ENCODE measurements around the gene PABPC1L. TPM values are rescaled to one million over a fixed set of nuclear protein-coding genes. Genes with fewer than 3 reads are reported as not detected.

PABPC1L gene
- total and polyA plus RNA-seq, 7 donors, result 1.0 to 2.8 (median 1.8) TPM

GRCh38 chr20:44979090-44979621, 69.3 kb downstream of the PABPC1L start:
- Histone ChIP-seq H3K4me1 (no peaks in the 10 kb centered on the region), H3K4me3 (no peak overlapping the region), H3K9me3 (no peaks in the 10 kb centered on the region), H3K36me3 (ENCODE audit: insufficient read depth in 1 of 2, low read depth in 1 of 2) (peaks cover 0 to 82% of the 10 kb centered on the region in 2 donors), H3K27me3 (ENCODE audit: insufficient read depth in 3 of 3, low read length in 2 of 3) (no peaks in the 10 kb centered on the region), H3K27ac (peak overlapping the region; percentile 18)
- 70 to 77% (median 75%) methylated on average over 2 of the region's 2 CpGs for WGBS, 3 donors
- intact Hi-C loops (cut with DNase I), result loop anchor here in 1 of 2 donors (10.0 kb wide), 1 partner anchor 1144 kb away; no protein-coding TSS in a partner anchor
- DNase-seq (no peak), ATAC-seq (peak in 1 of 4 donors; percentile 44)
- TF ChIP-seq, protein P1, sequence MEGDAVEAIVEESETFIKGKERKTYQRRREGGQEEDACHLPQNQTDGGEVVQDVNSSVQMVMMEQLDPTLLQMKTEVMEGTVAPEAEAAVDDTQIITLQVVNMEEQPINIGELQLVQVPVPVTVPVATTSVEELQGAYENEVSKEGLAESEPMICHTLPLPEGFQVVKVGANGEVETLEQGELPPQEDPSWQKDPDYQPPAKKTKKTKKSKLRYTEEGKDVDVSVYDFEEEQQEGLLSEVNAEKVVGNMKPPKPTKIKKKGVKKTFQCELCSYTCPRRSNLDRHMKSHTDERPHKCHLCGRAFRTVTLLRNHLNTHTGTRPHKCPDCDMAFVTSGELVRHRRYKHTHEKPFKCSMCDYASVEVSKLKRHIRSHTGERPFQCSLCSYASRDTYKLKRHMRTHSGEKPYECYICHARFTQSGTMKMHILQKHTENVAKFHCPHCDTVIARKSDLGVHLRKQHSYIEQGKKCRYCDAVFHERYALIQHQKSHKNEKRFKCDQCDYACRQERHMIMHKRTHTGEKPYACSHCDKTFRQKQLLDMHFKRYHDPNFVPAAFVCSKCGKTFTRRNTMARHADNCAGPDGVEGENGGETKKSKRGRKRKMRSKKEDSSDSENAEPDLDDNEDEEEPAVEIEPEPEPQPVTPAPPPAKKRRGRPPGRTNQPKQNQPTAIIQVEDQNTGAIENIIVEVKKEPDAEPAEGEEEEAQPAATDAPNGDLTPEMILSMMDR (IDR thresholded peaks at IDR 0.05), result no peak

DNA sequence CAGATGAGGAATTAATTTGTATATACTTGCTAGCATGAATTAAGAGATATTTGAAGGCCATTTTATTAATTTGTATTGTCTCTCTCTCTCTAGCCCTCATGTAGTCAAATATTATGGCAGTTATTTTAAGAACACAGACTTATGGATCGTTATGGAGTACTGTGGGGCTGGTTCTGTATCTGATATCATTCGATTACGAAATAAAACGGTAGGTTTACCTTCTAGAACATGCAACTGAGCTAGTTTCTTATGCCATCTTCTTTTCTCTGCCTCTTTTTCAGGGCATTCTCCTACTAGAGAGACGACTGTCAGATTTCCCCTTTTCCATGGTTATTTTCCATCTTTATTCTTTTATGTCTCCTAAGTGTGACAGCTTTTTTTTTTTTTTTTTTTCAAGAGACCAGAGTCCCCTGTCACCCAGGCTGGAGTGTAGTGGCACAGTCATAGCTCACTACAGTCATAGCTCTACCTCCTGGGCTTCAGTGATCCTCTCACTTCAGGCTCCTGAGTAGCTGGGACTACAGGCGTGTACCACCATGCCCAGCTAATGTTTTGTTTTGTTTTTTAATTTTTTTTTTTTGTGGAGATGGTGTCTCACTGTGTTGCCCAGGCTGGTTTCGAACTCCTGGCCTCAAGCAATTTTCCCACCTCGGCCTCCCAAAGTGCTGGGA, 72.0 kb downstream of the PABPC1L start:
- TF ChIP-seq, protein P1 (IDR thresholded peaks at IDR 0.05), result no peak
- Histone ChIP-seq H3K4me3 (no peak overlapping the region), H3K36me3 (ENCODE audit: insufficient read depth in 1 of 2, low read depth in 1 of 2) (peaks cover 2 to 90% of the 10 kb centered on the region in 2 donors), H3K4me1 (no peaks in the 10 kb centered on the region), H3K9me3 (no peaks in the 10 kb centered on the region), H3K27ac (no peak overlapping the region), H3K27me3 (ENCODE audit: insufficient read depth in 3 of 3, low read length in 2 of 3) (no peaks in the 10 kb centered on the region)
- intact Hi-C loops (cut with DNase I), result no loop called here
- DNase-seq (no peak), ATAC-seq (no peak)
- 87 to 91% (median 89%) methylated on average over 8 of the region's 8 CpGs for WGBS, 3 donors

DNA sequence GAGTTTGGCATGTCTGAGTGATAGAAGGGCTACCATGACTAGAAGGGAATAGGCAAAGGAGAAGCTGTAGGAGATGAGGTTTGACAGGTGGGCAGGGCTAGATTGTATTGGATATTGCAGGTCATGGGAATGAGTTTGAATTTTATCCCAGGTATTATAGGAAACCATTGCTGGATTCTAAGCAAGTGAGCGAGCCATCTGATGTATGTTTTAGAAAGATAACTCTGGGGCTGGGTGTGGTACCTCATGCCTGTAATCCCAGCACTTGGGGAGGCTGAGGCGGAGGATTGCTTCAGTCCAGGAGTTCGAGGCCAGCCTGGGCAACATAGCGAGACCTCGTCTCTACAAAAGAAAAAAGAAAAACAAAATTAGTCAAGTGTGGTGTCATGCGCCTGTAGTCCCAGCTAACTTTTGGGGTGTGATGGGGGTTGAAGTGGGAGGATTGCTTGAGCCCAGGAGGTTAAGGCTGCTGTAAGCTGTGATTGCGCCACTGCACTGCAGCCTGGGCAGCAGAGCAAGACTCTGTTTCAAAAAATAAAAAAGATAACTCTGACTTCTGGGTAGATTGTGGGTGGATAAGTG, 73.3 kb downstream of the PABPC1L start:
- no peaks in the 10 kb centered on the region for H3K27me3 ChIP-seq (ENCODE audit: insufficient read depth in 3 of 3, low read length in 2 of 3)
- intact Hi-C loops (cut with DNase I), result no loop called here
- H3K27ac ChIP-seq, result no peak overlapping the region
- WGBS, 3 donors, result 96 to 97% (median 97%) methylated on average over 7 of the region's 7 CpGs
- no peak for ATAC-seq
- TF ChIP-seq, protein P1 (IDR thresholded peaks at IDR 0.05), result no peak
- peaks cover 2 to 99% of the 10 kb centered on the region in 2 donors for H3K36me3 ChIP-seq (ENCODE audit: insufficient read depth in 1 of 2, low read depth in 1 of 2)
- no peak for DNase-seq
- no peaks in the 10 kb centered on the region for H3K4me1 ChIP-seq
- H3K4me3 ChIP-seq, result no peak overlapping the region
- H3K9me3 ChIP-seq, result no peaks in the 10 kb centered on the region

DNA sequence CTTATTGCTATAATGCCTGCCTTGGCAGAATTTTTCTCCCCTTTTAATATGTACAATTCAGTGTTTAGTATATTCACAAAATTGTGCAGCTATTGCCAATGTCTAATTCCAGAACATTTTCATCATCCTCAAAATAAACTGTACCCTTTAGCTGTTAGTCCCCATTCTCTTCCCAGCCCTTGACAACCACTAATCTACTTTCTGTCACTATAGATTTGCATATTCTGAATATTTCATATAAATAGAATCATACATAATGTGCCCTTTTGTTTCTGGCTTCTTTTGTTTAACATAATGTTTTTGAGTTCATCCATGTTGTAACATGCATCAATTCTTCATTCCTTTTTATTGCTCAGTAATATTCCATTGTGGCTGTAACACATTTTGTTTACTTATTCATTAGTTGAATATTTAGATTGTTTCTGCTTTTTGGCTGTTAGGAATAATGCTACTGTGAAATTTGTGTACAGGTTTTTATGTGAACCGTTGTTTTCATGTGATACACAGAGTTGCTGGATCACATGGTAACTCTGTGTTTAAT, 78.8 kb downstream of the PABPC1L start:
- peaks cover 2 to 52% of the 10 kb centered on the region in 2 donors for H3K36me3 ChIP-seq (ENCODE audit: insufficient read depth in 1 of 2, low read depth in 1 of 2)
- no peak overlapping the region for H3K27ac ChIP-seq
- H3K27me3 ChIP-seq (ENCODE audit: insufficient read depth in 3 of 3, low read length in 2 of 3), result no peaks in the 10 kb centered on the region
- TF ChIP-seq, protein P1 (IDR thresholded peaks at IDR 0.05), result no peak
- WGBS, 3 donors, result 84 to 100% (median 92%) methylated on average over 1 of the region's 1 CpG
- intact Hi-C loops (cut with DNase I), result no loop called here
- ATAC-seq (no peak), DNase-seq (no peak)
- no peaks in the 10 kb centered on the region for H3K9me3 ChIP-seq
- H3K4me3 ChIP-seq, result no peak overlapping the region
- no peaks in the 10 kb centered on the region for H3K4me1 ChIP-seq

Other genes with a start within 250 kb of the PABPC1L start
- gene CCN5, start 194.7 kb upstream of the PABPC1L start, total RNA-seq, result 10 to 100 TPM in 2 of 4 donors, 1 to 10 TPM in 2; 4.2 to 20.9 (median 9.9) TPM
- 10 to 100 TPM in 1 of 3 donors, 1 to 10 TPM in 2; 3.3 to 14.8 (median 5.1) TPM for gene CCN5, start 194.7 kb upstream of the PABPC1L start, polyA plus RNA-seq
- under 1 TPM; 0.11 to 0.79 (median 0.32) TPM for gene KCNK15, start 164.2 kb upstream of the PABPC1L start, total RNA-seq
- under 1 TPM in 2 of 3 donors, not detected in 1; 0.08 to 0.23 TPM for gene KCNK15, start 164.2 kb upstream of the PABPC1L start, polyA plus RNA-seq
- gene RIMS4, start 99.5 kb upstream of the PABPC1L start, total RNA-seq, result under 1 TPM; 0.16 to 0.73 (median 0.39) TPM
- gene RIMS4, start 99.5 kb upstream of the PABPC1L start, polyA plus RNA-seq, result under 1 TPM; 0.01 to 0.10 (median 0.06) TPM
- gene YWHAB, start 24.4 kb upstream of the PABPC1L start, total RNA-seq, result 10 to 100 TPM; 63.2 to 92.1 (median 80.6) TPM
- gene YWHAB, start 24.4 kb upstream of the PABPC1L start, polyA plus RNA-seq, result 100 to 1,000 TPM in 1 of 3 donors, 10 to 100 TPM in 2; 44.2 to 109 (median 96.0) TPM
- gene TOMM34, start 50.3 kb downstream of the PABPC1L start, total RNA-seq, result 10 to 100 TPM in 3 of 4 donors, 1 to 10 TPM in 1; 9.6 to 18.3 (median 14.5) TPM
- 10 to 100 TPM; 10.4 to 38.0 (median 17.6) TPM for gene TOMM34, start 50.3 kb downstream of the PABPC1L start, polyA plus RNA-seq
- 1 to 10 TPM; 5.1 to 8.6 (median 7.3) TPM for gene STK4, start 56.5 kb downstream of the PABPC1L start, total RNA-seq
- gene STK4, start 56.5 kb downstream of the PABPC1L start, polyA plus RNA-seq, result 1 to 10 TPM; 2.4 to 5.6 (median 4.0) TPM
- gene KCNS1, start 191.1 kb downstream of the PABPC1L start, total RNA-seq, result not detected
- under 1 TPM in 1 of 3 donors, not detected in 2; under 0.01 TPM for gene KCNS1, start 191.1 kb downstream of the PABPC1L start, polyA plus RNA-seq
- gene WFDC5, start 205.1 kb downstream of the PABPC1L start, total RNA-seq, result not detected
- not detected for gene WFDC5, start 205.1 kb downstream of the PABPC1L start, polyA plus RNA-seq
- not detected for gene WFDC12, start 214.4 kb downstream of the PABPC1L start, total RNA-seq
- gene WFDC12, start 214.4 kb downstream of the PABPC1L start, polyA plus RNA-seq, result not detected